HS-27A (cell line): ENCODE data around the gene PPIA.
"Not testable (repeated sequence)": the region's sequence is repeated elsewhere in the genome, so short reads cannot be mapped to it uniquely, and the experiment has no call there.

Experiments used
- DNase-seq: peaks from one replicate; pipeline ENCODE4 v3.0.0-alpha.2; 2012; ENCODE audit warnings: low read depth, missing footprints

Gene PPIA

DNA sequence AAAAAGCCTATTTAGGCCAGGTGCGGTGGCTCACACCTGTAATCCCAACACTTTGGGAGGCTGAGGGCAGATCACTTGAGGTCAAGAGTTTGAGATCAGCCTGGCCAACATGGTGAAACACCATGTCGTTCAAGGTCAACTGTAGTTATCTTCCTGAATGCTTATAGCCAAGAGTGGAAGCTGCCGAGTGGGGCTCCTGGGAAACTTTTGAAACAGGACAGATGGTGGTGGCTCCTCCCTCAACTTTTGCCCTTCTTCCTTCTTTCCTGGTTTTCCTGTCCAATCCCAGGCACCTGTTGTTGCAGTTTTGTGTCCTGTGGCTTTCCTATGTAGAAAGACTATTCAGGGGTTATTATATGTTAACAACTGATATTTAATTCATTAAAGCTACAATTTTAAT lies 8.7 kb upstream of the PPIA start:
- DNase-seq, result no peak

DNA sequence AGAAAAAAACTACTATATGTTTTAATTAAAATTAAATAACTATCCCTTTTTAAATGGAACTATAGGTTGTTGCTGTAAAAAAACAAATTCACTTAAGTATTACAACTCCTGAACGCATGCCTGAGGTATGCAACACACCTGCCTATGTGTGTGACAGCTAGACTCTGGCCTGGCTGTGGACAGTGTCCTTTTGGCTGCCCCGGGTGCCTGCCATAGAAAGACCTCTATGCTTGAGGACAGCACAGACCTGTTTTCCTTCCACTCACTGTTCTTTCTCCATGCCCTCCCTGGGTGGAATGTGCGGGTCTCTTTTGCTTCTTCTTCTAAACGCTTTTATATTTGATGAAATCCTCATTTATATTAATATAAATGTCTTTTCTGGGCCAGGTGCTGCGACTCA lies 6.5 kb upstream of the PPIA start:
- DNase-seq, result no peak

DNA sequence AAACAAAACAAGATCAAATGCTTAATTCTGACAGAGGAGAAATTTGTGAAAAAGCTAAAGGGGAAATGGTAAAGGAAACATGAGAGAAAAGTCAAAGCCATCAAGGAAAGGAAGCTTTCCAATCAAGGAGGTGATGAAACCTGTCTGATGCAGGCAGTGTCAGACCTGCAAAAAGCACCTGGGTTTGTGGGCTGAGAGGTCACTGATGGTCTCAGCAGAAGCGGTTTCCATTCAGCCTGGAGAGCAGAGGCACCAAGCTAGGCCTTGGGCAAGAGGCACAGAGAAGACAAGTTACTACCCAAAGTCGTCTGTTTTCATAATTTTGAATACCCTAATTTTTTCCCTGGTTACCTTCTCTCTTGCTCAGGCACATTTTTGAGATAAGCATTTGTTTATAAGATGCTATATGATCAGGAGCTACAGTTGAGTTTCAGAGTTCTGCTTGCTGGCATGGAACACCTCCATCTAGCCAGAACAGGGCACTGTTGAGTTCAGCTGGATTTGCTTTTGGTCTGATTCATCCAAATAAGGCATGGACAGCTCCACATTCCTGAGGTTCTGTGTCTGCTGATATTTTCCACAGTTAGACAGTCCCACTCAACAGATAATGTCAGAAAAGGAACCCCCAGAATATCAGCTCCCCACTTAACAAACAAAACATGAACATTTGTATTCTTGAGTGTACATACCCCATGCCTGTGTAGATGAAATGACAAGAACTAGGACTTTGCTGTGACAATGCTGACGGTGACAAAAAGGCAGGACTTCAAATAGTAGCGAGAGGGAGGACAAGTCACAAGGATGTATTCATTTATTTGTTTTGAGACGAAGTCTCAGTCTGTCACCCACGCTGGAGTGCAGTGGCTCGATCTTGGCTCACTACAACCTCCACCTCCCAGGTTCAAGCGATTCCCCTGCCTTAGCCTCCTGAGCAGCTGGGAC lies 4.9 kb upstream of the PPIA start:
- no peak for DNase-seq

DNA sequence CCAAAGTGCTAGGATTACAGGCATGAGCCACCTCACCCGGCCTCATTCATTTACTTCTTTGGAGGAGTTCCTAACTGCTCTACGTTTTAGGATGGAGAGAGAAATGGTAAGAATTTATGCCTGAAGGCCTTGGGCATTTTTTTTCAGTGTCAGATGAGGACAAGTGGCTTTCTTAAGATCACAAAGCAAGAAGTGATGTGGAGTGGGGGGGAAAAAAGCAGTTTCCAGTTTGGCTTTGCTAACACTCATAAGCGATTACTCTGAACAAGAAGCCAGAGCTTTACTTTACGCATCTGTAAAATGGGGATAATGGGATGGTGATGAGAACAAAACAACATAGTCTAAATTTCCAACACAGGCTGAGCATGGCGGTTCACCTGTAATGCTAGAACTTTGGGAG lies 2.6 kb upstream of the PPIA start:
- DNase-seq, result no peak

DNA sequence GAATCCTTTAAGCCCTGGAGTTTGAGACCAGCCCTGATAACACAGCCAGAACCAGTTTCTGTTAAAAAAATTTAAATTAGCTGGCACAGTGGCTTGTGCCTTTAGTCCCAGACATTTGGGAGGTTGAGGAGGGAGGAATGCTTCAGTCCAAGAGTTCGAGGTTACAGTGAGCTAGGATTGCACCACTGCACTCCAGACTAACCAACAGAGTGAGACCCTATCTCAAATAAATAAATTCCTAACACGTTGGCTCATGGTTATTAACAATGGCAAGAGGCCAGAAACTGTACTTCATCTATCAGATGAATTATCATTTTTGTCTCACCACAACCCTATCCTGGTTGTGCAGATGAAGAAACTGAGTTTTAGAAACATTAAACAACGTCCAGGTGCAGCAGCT lies 2.1 kb upstream of the PPIA start:
- DNase-seq, result no peak

DNA sequence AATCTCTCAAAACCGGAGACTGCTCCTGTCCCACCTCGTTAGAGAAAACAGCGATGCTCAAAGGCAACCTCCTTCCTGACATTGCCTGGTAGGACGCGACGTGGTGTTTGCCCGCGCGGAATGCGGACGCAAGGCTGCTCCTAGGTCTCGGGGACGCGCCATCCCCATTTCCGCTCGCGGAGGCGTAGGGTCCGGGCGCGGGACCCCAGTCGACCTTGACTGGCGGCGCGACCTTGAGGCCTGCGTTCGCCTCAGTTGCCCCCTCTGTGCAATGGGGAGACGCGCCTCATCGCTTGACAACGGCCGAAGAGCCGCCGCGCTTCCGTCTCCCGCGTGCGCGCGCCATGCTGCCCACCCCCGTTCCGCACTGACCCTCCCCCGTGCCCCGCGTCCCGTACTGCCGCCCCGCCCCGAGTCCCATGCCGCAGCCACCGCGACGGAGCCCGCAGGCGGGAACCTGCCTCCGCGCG lies 412 bp upstream of the PPIA start:
- DNase-seq, result peak; percentile 38

DNA sequence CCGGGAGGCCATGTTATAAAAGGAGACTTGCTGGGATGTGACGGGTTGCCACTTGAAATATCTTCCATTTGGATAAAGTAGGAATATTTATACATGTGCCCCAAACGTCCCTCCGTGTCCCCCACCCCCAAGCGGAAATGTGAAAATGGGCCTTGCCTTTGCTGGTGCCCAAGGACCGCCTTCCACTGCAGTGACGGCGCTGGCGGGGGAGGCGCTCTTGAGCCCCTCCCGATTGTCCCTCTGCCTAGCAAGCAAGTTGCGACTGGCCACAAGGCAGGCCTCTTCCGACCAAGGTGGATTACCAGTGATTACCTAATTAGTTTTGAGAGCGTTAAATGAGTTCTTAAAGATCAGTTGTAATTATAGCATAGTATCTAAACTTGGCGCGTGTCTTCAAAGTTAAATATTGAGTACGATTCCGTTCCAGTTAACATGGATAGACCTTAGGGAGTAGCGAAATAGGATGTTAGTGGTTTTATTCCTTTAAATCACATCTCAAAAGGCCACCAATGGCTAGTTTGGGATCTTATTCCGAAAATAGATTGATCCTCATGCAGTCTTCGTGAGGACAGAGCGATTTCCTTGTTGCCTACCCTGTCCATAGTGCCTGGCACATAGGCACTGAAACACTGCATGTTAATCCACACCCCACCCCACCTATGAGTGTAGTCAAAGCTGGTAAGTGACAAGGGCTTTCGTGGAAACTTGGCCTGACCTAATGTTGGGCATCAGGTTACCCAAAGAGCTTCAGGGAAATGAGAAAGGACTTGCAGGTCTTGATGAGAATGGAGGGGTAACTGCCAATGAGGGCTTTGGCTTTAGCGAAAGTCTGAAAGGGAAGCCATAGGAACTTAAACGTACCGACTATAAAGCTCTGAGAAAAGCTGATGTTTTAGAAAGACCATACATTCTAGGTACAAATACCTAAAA lies 1.1 kb downstream of the PPIA start:
- DNase-seq, result no peak

DNA sequence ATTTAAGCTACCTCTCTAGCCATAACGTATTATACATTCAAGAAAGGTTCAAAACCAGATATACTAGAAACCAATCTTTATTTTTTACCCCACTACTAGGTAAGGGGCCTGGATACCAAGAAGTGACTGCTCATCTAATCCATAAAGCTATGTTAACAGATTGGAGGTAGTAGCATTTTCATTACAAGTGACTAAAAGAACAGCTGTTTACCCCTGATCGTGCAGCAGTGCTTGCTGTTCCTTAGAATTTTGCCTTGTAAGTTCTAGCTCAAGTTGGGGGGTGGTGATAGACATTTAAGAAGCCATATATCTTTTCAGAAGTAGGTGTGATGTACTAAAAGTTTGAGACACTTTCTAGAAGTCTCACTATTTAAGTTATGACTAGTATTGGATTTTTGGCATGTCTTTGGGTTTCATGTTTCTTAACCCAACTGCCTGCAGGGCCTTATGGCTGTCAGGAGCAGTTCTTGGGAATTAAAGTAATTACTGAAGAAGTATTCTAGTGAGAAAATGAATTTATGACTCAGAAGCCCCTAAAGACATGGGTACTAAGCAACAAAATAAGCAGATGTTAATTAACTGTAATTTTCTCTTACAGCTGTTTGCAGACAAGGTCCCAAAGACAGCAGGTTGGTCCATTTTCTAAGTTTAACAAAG lies 2.3 kb downstream of the PPIA start:
- no peak for DNase-seq

DNA sequence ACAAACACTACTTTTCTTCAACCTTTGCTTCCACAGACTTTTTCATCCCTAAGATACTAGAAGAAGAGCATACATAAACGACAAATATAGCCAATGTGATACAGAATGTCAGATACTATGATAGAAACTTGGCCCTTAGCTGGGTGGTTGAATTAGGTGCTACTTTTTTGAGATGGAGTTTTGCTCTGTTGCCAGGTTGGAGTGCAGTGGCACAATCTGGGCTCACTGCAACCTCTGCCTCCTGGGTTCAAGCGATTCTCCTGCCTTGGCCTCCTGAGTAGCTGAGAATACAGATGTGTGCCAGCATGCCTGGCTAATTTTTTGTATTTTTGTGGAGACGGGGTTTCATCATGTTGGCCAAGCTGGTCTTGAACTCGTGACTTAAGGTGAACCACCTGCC lies 3.5 kb downstream of the PPIA start:
- DNase-seq, result no peak

DNA sequence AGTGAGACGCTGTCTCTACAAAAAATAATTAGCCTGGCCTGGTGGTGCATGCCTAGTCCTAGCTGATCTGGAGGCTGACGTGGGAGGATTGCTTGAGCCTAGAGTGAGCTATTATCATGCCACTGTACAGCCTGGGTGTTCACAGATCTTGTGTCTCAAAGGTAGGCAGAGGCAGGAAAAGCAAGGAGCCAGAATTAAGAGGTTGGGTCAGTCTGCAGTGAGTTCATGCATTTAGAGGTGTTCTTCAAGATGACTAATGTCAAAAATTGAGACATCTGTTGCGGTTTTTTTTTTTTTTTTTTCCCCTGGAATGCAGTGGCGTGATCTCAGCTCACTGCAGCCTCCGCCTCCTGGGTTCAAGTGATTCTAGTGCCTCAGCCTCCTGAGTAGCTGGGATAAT lies 5.4 kb downstream of the PPIA start:
- no peak for DNase-seq

DNA sequence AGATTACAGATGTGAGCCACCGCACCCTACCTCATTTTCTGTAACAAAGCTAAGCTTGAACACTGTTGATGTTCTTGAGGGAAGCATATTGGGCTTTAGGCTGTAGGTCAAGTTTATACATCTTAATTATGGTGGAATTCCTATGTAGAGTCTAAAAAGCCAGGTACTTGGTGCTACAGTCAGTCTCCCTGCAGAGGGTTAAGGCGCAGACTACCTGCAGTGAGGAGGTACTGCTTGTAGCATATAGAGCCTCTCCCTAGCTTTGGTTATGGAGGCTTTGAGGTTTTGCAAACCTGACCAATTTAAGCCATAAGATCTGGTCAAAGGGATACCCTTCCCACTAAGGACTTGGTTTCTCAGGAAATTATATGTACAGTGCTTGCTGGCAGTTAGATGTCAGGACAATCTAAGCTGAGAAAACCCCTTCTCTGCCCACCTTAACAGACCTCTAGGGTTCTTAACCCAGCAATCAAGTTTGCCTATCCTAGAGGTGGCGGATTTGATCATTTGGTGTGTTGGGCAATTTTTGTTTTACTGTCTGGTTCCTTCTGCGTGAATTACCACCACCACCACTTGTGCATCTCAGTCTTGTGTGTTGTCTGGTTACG lies 6.0 kb downstream of the PPIA start:
- DNase-seq, result no peak

DNA sequence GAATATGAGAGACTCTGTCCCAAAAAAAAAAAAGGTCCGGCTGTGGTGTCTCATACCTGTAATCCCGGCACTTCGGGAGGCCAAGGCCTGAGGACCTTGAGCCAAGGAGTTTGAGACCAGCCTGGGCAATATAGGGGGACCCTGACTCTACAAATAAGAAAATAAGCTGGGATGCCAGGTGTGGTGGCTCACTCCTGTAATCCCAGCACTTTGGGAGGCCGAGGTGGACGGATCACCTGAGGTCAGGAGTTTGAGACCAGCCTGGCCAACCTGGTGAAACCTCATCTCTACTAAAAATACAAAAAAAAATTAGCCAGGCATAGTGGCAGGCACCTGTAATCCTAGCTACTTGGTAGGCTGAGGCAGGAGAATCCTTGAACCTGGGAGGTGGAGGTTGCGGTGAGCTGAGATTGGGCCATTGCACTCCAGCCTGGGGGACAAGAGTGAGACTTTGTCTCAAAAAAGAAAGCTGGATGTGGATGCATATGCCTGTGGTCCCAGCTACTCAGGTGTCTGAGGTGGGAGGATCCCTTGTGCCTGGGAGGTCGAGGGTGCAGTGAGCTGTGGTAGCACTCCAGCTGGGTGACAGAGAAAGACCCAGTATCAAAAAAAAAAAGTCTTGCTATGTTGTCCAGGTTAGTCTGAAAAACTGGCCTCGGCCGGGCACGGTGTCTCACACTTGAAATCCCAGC lies 7.5 kb downstream of the PPIA start:
- not testable (repeated sequence) for DNase-seq

DNA sequence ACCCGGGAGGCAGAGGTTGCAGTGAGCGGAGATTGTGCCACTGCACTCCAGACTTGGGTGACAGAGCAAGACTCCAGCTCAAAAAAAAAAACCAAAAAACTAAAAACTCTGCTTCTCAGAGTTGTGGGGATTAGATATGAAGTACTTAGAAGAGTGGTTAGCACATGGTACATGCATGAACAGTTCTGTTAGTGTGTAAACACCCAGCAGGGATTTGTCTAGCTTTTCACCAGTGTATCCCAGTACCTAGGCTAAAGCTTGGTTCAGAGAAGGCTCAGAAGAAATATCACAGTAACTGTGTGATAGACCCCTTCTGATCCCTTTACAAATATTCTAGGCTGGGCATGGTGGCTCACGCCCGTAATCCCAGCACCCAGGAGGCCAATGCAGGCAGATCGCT lies 9.5 kb downstream of the PPIA start:
- no peak for DNase-seq

DNA sequence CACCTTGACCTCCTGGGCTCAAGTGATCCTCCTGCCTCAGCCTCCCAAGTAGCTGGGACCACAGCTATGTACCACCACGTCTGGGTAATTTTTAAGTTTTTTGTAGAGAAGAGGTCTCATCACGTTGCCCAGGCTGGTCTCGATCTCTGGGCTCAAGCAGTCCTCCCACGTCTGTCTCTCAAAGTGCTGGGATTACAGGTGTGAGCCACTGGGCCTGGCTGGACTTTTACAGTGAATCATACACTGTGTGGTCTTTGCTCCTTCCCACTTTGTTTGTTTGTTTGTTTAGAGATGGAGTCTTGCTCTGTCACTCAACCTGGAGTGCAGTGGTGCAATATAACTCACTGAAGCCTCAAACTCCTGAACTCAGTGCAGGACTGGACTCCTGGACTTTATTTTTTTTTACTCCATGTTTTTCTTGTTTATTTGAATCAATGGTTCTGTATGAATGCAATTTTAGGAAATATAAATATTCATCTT lies 12.5 kb downstream of the PPIA start:
- DNase-seq, result no peak

DNA sequence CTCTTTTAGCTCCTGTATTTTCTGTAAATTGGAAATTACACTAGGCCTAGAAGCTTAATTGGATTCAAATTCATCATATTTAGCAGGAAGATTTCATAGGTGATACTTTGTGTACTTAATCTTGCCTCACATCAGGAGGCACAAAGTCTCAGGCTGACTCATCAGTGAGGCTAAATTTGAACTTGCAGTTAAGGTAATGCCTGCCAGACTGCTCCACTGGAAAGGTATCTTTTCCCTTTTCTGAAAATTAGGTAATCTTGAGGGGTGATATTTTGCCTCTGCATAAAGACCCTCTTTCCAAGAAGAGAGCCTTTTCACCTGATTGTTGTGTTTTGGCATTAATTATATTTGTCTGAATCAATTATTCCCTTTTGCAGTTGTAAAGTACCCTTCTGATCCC lies 14.6 kb downstream of the PPIA start:
- DNase-seq, result no peak

DNA sequence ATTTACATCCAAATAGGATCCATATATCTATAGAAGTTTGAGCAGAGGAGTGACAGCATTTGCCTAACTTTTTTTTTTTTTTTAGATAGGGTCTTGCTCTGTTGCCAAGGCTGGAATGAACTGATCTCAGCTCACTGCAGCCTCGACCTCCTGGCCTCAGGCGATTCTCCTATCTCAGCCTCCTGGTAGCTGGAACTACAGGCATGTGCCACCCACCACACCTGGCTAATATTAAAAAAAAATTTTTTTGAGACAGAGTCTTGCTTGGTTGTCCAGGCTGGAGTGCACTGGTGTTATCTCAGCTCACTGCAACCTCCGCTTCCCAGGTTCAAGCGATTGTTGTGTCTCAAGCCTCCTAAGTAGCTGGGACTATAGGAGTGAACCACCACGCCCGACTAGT lies 15.1 kb downstream of the PPIA start:
- DNase-seq, result no peak

DNA sequence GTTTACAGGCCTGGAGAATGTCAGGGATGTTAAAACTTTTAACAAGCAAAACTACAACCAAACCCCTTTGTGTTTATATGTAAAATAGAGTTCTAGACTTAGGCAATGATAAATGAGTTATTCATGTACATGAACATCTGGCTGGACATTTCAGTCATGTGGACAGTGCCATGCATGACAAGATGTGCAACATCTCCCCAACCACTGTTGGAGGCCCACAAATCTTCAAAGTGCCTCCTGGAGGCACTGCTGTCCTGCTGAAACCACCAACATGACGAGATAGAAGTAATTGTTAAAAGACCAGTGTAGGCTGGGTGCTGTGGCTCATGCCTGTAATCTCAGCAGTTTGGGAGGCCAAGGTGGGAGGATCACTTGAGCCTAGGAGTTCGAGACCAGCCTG lies 18.4 kb downstream of the PPIA start:
- DNase-seq, result no peak

DNA sequence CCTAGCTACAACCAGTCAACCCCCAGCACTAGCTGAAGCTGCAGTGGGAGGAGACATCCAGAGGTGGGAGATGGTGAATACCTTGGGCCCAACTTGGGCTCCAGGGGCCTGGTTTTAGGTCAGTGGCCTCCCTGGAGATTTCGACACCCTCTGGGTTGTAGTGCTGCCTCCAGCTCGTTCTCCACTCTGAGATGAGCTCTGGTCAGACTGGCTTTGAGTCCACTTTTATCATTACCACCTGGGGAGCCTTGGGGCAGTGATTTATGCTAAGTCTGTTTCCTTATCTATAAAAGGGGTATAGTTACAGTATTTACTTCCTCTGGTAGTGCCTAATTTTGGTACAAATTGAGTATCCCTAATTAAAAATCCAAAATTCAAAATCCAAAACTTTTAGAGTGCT lies 22.8 kb downstream of the PPIA start:
- no peak for DNase-seq

DNA sequence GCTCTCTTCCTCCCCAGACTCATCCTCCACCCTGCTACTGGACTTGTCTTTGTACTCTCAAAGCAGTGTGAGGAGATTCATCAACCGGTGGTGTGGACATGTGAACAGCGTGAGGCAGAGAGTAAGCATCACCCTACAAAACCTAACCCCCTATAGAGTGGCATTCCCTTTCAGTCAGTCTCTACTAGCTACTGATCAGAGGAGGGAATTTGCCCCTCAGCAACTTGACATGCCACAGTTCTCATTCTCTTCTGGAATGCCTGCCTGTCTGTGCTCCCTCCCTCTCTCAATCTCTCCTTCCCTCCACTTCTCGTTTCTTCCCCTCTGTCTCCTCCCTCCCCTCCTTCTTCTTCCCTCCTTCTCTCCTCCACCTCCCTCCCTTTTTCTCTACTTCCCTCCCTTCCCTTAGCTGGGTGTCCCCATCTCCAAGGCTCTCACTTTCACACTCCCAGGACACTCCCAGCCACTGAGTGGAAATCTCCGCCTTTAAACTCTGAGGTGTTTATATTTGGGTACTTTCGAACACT lies 26.8 kb downstream of the PPIA start:
- DNase-seq, result no peak

DNA sequence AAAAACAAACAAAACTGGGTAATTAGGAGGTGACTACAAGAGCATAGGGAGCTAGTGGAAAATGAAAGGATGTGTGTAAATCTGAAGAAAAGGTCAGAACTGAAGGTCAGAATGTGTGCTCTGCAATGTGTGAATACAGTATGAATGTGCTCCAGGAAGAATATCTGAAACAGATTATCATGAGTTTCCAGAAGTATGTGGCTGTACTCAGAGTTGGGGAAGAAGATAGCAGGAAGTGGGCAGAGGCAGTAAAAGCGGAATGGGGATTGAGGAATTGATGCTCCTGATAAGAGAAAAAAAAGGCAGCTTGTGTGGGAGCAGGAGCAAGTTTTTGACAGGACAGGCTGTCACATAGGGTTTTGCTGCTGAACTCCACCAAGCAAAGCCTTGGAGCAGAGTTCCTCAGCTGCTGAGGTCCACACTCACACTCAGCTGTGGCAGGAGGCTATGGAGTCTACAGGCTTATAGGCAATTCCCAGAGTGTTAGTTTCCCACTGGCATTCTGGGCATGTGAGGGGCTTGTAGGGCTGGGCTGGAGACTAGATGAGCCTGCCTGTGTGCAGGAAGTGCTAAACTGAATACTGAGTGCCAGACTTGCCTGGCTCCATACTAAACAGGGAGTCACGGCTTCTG lies 28.5 kb downstream of the PPIA start:
- no peak for DNase-seq
